ENCODE measurements around the gene TTLL11. TPM values are rescaled to one million over a fixed set of nuclear protein-coding genes. Genes with fewer than 3 reads are reported as not detected.

The TTLL11 gene
- total RNA-seq, 1 experiment from 2014 or later, result 7.0 TPM

- no peak for DNase-seq (ENCODE audit: low spot score)
- in situ Hi-C loops (cut with HindIII; ENCODE audit: low sequenced_read_pairs), result no loop called here
Observed at GRCh38 chr9:122113574-122113973, 20.5 kb upstream of the TTLL11 start.

- no peak for DNase-seq (ENCODE audit: low spot score)
- in situ Hi-C loops (cut with HindIII; ENCODE audit: low sequenced_read_pairs), result no loop called here
Observed at GRCh38 chr9:122112238-122112637, 19.1 kb upstream of the TTLL11 start.

GRCh38 chr9:122111413-122112085 is 18.4 kb upstream of the TTLL11 start:
- no peak for DNase-seq (ENCODE audit: low spot score)
- in situ Hi-C loops (cut with HindIII; ENCODE audit: low sequenced_read_pairs), result no loop called here

DNA sequence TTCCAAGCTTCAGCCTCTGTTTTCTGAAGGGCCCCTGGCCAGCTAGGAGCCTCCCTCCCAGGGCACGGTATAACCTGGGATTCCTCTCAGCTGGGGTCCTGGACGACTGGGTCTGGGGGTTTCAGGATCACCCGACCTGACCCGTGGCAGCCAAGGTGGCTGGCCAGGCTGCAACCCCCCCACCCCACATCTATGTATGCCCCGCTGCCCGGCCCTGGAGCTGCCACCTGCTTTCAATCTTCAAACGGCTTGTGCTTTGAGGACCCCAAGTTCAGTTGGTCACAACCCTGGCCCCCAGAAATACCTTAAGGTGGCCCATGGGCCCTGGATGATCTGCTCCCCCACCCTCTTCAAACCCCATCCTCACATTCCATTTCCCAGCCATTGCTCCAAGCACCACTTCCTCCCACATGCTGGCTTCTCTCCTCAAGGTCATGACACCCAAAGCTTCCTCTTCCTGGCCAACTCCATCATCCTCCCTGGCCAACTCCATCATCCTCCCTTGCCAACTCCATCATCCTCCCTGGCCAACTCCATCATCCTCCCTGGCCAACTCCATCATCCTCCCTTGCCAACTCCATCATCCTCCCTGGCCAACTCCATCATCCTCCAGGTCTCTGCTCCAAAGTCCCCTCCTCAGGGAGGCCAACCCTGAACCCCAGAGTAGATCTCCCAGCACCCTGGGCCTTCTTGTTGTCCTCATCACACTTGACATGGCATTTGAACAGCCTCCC is 17.2 kb upstream of the TTLL11 start:
- no peak for DNase-seq (ENCODE audit: low spot score)
- in situ Hi-C loops (cut with HindIII; ENCODE audit: low sequenced_read_pairs), result no loop called here

DNA sequence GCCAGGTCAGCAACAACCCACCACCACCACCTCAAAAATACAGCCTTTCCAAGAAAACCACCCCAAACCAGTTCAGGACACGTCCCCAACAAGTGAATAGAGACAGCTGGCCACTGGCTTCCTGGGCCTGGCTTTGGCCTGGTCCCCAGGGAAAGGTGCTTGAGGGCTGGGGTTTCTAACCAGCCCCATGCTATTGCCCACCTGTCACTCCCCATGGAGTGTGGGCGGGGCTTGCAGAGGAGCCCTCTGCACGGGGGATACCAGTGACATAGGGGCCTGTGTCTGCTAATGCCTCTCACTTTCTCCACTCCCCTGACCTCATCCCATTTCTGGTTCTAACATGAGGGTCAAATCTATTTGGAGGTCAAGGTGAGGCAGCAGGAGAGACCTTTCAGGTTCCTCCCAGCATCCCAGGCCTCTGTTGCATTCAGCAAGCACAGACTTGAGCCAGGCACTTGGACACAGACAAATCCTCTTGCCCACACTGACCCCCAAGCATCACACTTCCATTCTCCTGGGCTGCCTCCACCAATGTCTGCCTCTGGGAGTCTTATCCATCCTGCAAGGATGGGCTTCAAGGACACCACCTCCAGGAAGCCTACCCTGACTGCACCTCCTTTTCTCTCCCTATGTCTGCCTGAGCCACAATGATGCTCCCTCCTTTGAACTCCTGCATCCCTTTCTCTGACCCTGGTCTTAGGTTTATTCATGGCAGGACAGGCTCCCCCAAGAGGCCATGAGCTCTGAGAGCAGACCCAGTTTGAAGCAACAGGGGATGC is 16.1 kb upstream of the TTLL11 start:
- in situ Hi-C loops (cut with HindIII; ENCODE audit: low sequenced_read_pairs), result no loop called here
- no peak for DNase-seq (ENCODE audit: low spot score)

- DNase-seq (ENCODE audit: low spot score), result no peak
- in situ Hi-C loops (cut with HindIII; ENCODE audit: low sequenced_read_pairs), result no loop called here
Observed at GRCh38 chr9:122107291-122107805, 14.2 kb upstream of the TTLL11 start.

DNA sequence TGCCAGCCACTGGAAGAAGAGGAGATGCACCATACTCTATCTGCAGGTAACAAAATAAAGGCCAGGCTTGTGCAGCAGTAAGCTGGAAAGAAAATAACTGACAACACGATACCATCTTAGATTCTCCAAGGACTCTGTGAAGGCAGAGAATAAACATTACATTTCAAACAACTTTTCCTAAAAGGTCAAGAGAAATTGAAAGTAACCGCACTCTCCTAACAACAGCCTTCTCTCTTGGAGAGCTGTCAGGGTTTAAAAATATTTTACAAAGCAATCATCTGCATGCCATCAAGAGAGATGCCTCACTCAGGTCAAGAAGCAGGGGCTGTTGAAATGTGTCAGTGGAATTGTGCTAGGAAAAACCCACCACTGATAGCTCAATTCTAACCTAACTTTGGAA is 13.5 kb upstream of the TTLL11 start:
- DNase-seq (ENCODE audit: low spot score), result no peak
- in situ Hi-C loops (cut with HindIII; ENCODE audit: low sequenced_read_pairs), result no loop called here

- no peak for DNase-seq (ENCODE audit: low spot score)
- in situ Hi-C loops (cut with HindIII; ENCODE audit: low sequenced_read_pairs), result no loop called here
Observed at GRCh38 chr9:122103985-122104384, 10.9 kb upstream of the TTLL11 start.

GRCh38 chr9:122102156-122102555 is 9.0 kb upstream of the TTLL11 start:
- in situ Hi-C loops (cut with HindIII; ENCODE audit: low sequenced_read_pairs), result no loop called here
- DNase-seq (ENCODE audit: low spot score), result no peak

DNA sequence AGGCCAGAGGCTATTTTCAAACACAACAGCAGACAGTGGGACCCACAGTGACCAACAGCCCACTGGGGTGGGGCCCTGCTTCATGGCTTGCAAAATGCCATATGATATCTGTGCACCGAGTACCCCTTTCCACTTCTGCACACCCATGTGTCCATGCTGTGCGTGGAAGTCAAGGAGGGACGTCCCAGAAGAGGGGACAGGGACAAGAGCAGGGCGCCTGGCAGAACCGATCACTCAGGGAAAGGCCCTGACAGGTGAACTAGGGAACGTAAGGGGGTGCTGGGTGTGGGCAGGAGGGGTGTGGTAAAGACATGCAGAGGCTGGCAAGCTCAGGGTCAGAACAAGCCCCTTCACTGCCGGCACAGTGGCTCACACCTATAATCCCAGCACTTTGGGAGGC is 7.6 kb upstream of the TTLL11 start:
- in situ Hi-C loops (cut with HindIII; ENCODE audit: low sequenced_read_pairs), result no loop called here
- no peak for DNase-seq (ENCODE audit: low spot score)

DNA sequence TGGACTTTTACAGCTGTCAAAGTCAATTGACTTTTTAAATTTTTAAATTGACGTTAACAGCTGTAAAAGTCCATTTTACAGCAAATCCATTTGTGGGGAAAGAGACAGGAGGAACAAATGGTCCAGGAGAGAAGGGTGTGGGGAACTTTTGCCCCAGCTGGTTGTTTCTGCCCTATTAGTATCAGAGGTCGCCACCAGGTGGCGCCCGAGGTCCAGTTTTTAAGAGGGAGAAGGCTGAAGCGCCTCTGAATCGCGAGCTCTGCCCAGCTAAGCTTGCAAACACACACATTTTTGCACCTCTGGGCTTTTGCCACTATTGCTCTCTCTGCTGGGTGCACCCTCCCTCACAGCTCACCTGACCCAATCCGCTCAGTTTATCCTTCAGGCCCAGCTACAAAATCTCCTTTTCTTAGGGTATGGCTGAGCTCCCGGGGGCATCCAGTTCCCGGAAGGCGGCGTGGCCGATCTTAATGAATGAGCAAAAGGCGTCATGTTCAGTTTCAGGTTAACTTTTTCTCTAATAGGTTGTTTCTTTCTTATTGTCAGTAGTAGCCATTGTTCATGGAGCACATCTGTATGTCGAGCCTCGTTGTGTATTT is 6.3 kb upstream of the TTLL11 start:
- in situ Hi-C loops (cut with HindIII; ENCODE audit: low sequenced_read_pairs), result no loop called here
- peak; percentile 87 for DNase-seq (ENCODE audit: low spot score)

- in situ Hi-C loops (cut with HindIII; ENCODE audit: low sequenced_read_pairs), result no loop called here
- no peak for DNase-seq (ENCODE audit: low spot score)
Observed at GRCh38 chr9:122097679-122098315, 4.7 kb upstream of the TTLL11 start.

DNA sequence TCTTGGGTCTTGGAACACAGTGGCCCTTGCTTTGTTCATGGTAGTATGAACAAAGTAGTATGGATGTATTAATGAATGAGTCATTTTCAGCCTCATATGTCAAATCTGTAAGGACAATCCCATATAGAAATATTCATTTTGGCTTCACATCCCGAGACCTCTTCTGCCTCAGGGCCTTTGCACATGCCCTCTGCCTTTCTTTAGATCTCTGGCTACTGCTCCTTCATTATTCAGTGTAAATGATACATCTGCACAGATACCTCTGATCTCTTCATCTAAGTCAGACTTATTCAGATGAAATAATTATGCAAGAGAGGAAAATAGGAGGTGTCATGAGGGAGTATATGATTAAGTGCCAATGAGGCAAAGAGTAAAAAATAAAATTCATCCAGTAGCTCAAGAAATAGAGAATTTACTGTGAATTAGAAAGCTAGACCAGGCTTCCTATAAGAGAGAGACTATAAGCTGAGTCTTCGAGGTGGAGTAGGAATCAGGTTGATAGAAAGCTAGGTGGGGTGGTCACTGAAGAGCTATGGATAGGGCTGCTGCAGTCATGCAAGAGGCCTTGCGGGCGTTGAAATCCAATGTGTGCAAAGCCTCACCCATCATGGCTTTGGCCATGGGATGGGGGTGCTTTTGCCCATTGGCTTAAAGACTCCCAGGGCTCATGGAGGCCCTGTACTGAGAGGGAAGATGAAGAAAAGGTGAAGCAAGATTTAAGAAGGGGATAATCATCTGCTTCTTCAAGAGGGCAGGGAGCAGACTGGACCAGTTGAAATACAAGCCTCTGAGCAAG is 3.7 kb upstream of the TTLL11 start:
- no peak for DNase-seq (ENCODE audit: low spot score)
- in situ Hi-C loops (cut with HindIII; ENCODE audit: low sequenced_read_pairs), result no loop called here

DNA sequence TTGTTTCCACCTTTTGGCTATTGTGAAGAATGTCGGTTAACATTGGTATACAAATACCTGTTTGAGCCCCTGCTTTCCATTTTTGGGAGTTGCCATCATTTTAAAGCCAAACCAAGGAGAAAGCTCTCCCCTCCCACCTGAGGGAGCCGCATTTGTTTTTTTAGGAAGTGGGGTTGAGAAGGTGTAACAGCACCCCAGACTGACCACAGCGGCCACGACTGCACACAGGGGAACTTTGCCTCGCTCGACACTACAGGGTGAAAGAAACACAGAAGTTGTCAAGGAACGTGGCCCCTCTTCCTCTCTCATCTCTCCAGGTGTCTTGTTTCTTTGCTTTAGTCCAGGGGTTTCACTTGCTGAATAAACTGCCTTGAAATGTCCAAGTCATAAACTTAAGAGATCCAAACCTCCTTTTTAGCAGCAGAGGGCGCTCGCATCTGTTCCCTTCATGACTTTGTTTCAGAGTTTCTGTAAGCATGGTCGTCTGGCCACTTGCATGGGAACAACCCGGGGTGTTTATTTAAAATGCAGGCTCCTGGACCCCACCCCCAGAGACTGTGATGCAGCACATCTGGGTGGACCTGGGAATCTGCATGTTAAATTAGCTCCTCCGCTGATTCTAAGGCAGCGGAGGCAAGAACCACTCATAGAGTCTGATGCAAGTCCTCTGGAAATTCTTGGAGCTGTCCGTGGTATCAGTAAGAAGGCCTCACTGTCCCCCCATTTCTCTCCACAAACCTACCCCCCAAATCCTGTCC is 2.1 kb upstream of the TTLL11 start:
- in situ Hi-C loops (cut with HindIII; ENCODE audit: low sequenced_read_pairs), result no loop called here
- peak; percentile 71 for DNase-seq (ENCODE audit: low spot score)

DNA sequence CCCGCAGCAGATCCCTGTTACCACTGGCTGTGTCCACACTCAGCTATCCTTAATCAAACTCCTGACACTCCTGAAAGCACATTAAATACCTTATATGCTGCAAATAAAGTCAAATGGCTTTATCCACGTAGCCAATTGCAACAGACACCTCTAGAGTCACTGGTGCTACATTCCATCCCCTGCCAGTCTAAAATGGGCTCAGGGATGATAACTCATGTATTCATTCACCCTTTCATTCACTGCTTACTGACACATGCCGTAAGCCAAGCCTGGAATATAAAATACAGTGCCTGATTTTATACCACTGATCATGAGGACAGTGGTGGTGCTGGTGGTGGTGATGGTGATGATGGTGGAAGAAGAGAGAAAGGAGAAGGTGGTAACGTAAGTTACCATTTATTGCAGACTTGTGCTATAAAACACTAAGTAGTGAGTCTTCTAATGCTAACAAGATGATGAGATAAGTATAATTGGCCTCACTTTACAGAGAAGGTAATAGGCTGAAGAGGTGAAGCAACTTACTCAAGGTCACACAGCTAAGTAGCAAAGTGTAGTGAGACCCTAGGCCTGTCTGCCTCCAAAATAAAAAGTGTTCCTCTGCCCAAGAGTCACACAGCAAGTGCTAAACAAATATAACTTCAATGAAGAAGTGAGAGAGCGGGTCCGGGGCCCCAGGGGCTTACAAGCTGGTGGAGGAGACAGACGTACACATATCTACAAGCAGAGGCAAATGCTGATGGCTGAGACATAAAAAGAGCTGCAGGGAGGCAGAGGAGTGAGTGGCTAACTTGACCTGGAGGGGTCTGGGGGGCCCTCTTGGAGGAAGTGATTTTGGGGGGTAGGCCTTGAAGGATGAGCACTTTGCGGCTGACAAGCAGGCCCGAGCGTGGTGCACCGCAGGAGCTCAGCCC is 1.2 kb downstream of the TTLL11 start:
- no peak for DNase-seq (ENCODE audit: low spot score)
- in situ Hi-C loops (cut with HindIII; ENCODE audit: low sequenced_read_pairs), result no loop called here

DNA sequence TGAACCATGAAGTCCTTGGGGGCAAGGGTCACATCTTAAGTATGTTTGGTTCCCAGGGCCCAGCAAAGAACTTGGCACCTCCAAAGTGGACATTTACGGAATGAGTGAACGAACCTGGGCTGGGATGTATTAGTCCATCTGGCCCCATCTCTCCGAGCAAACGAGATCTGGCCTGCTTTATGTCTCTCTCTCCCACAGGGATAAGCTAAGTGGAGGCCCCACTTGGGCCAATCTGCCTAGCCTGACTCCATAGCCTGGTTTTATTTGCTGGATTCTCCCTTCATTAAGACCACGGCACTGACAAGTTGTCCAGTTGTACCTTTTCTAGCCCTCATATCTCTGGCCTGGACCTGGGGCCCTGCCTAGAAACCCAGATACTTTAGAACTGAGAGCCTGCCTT is 2.1 kb downstream of the TTLL11 start:
- DNase-seq (ENCODE audit: low spot score), result peak; percentile 37
- in situ Hi-C loops (cut with HindIII; ENCODE audit: low sequenced_read_pairs), result no loop called here
